ENCODE measurements around the gene ALG9. TPM values are rescaled to one million over a fixed set of nuclear protein-coding genes. Genes with fewer than 3 reads are reported as not detected.
A peak's percentile ranks its signal among the peaks of the same experiment; 100 is the strongest.

Gene ALG9, protein sequence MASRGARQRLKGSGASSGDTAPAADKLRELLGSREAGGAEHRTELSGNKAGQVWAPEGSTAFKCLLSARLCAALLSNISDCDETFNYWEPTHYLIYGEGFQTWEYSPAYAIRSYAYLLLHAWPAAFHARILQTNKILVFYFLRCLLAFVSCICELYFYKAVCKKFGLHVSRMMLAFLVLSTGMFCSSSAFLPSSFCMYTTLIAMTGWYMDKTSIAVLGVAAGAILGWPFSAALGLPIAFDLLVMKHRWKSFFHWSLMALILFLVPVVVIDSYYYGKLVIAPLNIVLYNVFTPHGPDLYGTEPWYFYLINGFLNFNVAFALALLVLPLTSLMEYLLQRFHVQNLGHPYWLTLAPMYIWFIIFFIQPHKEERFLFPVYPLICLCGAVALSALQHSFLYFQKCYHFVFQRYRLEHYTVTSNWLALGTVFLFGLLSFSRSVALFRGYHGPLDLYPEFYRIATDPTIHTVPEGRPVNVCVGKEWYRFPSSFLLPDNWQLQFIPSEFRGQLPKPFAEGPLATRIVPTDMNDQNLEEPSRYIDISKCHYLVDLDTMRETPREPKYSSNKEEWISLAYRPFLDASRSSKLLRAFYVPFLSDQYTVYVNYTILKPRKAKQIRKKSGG
- polyA plus RNA-seq (2011; rRNA removed), result 31.7 and 40.0 TPM in 2 replicates
- 37.0 and 57.9 TPM in 2 replicates for polyA minus RNA-seq (2011; rRNA and poly(A)+ RNA removed)

DNA sequence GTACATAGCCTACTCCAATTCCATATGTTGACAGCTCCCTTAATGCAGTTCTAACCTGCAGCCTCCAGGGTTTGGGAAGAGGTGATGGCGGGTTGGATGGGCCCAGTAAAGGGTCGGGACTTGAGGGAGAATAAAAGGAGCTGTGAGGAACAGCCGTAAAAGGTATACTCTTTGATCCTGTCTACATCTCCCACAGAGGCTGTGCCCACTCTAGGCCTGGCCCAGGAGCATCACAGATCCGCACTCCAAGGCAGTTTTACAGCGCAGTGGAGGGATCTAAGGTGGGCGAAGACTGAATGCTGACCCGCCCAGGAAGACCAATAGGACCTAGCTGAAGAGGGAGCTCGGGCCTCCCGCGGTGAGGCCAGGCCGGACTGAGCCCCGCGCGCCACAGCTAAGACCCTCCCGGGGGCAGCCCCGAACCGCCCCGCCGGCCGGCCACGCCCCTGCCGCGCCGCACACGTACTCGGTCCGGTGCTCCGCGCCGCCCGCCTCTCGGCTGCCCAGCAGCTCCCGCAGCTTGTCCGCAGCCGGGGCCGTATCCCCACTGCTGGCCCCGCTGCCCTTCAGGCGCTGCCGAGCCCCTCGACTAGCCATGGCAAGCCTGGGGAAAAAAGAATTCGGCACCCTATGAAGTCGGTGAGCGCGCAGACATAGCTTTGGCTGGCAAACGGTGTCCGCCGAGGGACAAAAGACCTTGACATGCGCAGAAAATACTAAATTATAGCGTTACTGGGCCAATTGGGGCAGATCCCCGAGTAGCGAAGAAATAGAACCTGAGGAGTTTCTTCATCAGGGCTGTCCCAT, at the start of gene ALG9:
Gene ALG9, minus strand, starts transcription at position 696 of the 807 bp plus-strand sequence. Its CDS starts 99 bp downstream, at position 597.
- Histone ChIP-seq H3K9me3 (ENCODE audit: control insufficient read depth, insufficient read depth, low read length) (no peaks in the 10 kb centered on the region), H3K27ac (ENCODE audit: low read depth, low read length) (peak within 1 kb of the TSS; percentile 42), H3K27me3 (ENCODE audit: control insufficient read depth, insufficient read depth, low read length) (no peaks in the 10 kb centered on the region), H3K4me3 (ENCODE audit: low read depth, low read length) (peak within 1 kb of the TSS; percentile 80)
- TF ChIP-seq, protein P1, sequence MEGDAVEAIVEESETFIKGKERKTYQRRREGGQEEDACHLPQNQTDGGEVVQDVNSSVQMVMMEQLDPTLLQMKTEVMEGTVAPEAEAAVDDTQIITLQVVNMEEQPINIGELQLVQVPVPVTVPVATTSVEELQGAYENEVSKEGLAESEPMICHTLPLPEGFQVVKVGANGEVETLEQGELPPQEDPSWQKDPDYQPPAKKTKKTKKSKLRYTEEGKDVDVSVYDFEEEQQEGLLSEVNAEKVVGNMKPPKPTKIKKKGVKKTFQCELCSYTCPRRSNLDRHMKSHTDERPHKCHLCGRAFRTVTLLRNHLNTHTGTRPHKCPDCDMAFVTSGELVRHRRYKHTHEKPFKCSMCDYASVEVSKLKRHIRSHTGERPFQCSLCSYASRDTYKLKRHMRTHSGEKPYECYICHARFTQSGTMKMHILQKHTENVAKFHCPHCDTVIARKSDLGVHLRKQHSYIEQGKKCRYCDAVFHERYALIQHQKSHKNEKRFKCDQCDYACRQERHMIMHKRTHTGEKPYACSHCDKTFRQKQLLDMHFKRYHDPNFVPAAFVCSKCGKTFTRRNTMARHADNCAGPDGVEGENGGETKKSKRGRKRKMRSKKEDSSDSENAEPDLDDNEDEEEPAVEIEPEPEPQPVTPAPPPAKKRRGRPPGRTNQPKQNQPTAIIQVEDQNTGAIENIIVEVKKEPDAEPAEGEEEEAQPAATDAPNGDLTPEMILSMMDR (IDR thresholded peaks at IDR 0.05; ENCODE audit: low read depth, low read length), result peak; percentile 52
- peak; percentile 61 for DNase-seq (ENCODE audit: low read depth, low spot score)
- POLR2A ChIA-PET, result interaction anchor here (0.6 to 2.6 kb wide), 6 partner anchors 37 to 169 kb away, joined by 3 to 9 read pairs (median 4); partner anchors contain the start of gene DIXDC1
- CTCF ChIA-PET, result interaction anchor here (0.7 to 3.3 kb wide), 13 partner anchors 10 to 409 kb away, joined by 3 to 36 read pairs (median 4); partner anchors contain the start of gene C11orf52

DNA sequence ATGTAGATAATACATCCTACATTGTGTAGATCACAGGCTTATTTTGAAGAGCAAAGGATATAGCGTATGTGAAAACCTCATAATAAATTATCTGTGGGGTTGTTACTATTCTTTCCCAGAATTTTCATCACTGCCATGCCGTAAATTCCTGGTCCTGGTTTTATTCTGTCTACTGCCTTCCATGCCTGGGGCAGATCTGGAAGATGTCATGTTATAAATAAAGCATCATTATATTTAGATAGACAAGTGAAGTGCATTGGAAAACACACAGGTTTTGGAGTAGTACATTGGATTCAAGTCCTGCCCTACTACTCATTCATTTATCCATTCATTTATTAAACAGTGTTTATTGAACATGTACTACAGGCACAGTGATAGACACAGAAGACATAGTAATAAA, 49.5 kb upstream of the ALG9 start:
- H3K27ac ChIP-seq (ENCODE audit: low read depth, low read length), result no peak overlapping the region
- ChIA-PET CTCF (interaction anchor here (0.9 kb wide), 1 partner anchor 10 kb away, joined by 3 read pairs; no protein-coding TSS in a partner anchor), POLR2A (no interaction called here)
- TF ChIP-seq, protein P1 (IDR thresholded peaks at IDR 0.05; ENCODE audit: low read depth, low read length), result no peak
- no peaks in the 10 kb centered on the region for H3K27me3 ChIP-seq (ENCODE audit: control insufficient read depth, insufficient read depth, low read length)
- no peak for DNase-seq (ENCODE audit: low read depth, low spot score)
- no peak overlapping the region for H3K4me3 ChIP-seq (ENCODE audit: low read depth, low read length)
- H3K9me3 ChIP-seq (ENCODE audit: control insufficient read depth, insufficient read depth, low read length), result no peaks in the 10 kb centered on the region; the same call in 1 of the 2 replicates

DNA sequence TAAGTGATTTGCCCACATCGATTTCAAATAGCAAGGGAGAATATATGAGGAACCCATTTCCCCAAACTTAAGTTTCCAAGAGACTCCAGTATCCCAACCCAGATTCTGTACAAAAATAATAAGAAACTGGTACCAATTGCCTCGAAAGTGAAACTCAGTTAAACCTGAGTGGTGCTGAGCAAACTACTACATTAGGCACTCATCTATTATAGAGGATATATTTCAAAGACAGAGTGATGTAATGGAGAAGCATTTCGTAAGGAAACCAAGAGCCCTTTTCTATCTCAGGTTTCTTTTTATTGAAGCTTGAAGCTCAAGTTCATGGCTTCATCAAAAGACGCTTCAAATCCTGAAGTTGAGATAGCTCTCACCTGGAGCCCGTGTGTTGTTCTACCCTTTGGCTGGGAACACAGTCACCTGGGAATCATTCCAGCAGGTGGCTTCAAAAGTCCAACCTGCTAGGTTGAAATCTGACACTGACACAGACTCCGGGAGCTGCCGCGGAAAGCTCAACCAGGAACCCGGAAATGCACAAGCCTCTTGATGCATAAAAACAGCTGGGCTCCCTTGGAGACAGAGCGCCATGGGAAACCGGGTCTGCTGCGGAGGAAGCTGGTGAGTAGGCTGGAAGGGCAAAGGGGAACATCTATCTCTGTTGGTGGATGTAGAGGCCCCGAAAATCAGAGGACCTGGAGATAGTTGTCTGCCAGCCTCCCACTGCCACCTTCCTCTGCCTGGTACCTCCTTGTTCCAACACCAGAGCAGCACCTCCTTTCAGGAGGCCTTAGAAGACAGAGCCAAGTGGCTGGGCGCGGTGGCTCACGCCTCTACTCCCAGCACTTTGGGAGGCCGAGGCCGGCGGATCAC, 47.2 kb upstream of the ALG9 start, which contains the start of gene C11orf52:
Gene C11orf52, plus strand, starts transcription at position 524 of the 867 bp plus-strand sequence. Its CDS starts 60 bp downstream, at position 584.
- Histone ChIP-seq H3K27me3 (ENCODE audit: control insufficient read depth, insufficient read depth, low read length) (no peaks in the 10 kb centered on the region), H3K4me3 (ENCODE audit: low read depth, low read length) (no peak within 1 kb of the TSS), H3K27ac (ENCODE audit: low read depth, low read length) (no peak within 1 kb of the TSS), H3K9me3 (ENCODE audit: control insufficient read depth, insufficient read depth, low read length) (no peaks in the 10 kb centered on the region; the same call in 1 of the 2 replicates)
- ChIA-PET CTCF (interaction anchor here (1.2 kb wide), 2 partner anchors 48 to 78 kb away, joined by 3 to 4 read pairs; no protein-coding TSS in a partner anchor), POLR2A (no interaction called here)
- TF ChIP-seq, protein P1 (IDR thresholded peaks at IDR 0.05; ENCODE audit: low read depth, low read length), result no peak
- DNase-seq (ENCODE audit: low read depth, low spot score), result no peak

DNA sequence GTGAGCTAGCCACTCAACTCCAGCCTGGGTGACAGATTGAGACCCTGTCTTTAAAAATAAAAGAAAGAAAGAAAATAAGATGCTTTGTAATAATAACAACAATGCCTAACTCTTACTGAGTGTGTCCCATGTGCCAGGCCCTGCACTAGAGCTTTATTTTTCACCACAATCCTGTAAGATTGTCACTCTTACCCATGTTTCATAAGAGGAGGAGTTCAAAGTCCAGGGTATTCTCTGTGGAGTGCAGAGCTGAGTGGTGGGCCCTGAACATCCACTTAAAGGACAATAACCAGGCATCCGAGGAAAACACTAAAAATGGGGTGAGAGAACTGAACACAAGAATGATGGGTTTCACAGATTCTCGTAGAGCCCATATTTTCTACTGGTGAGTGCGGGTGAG, 46.4 kb upstream of the ALG9 start:
- TF ChIP-seq, protein P1 (IDR thresholded peaks at IDR 0.05; ENCODE audit: low read depth, low read length), result no peak
- Histone ChIP-seq H3K4me3 (ENCODE audit: low read depth, low read length) (no peak overlapping the region), H3K9me3 (ENCODE audit: control insufficient read depth, insufficient read depth, low read length) (no peaks in the 10 kb centered on the region; the same call in 1 of the 2 replicates), H3K27me3 (ENCODE audit: control insufficient read depth, insufficient read depth, low read length) (no peaks in the 10 kb centered on the region), H3K27ac (ENCODE audit: low read depth, low read length) (no peak overlapping the region)
- POLR2A ChIA-PET, result interaction anchor here (0.6 kb wide), 1 partner anchor 21 kb away, joined by 5 read pairs; no protein-coding TSS in a partner anchor
- CTCF ChIA-PET, result interaction anchor here (1.0 kb wide), 1 partner anchor 9 kb away, joined by 3 read pairs; no protein-coding TSS in a partner anchor
- DNase-seq (ENCODE audit: low read depth, low spot score), result no peak

Data from AG04450 (cell line).